GM23248 (cell line): ENCODE data around the gene ANTXRL.

ENCODE experiments used
- EZH2 ChIP-seq: fragments of 200-600 bp; sonication (generic); IDR thresholded peaks from 2 replicates; pipeline ENCODE4 v1.6.1; 2018; ENCODE audit warnings: antibody characterized with exemption, mild to moderate bottlenecking; ENCODE audit not compliant: insufficient read depth, poor library complexity, severe bottlenecking
- EZH2phosphoT487 ChIP-seq: fragments of 200-600 bp; sonication (generic); IDR thresholded peaks from 2 replicates; pipeline ENCODE4 v1.6.1; 2018; ENCODE audit warnings: antibody characterized with exemption, moderate library complexity, mild to moderate bottlenecking, low read depth; ENCODE audit not compliant: insufficient read depth

DNA sequence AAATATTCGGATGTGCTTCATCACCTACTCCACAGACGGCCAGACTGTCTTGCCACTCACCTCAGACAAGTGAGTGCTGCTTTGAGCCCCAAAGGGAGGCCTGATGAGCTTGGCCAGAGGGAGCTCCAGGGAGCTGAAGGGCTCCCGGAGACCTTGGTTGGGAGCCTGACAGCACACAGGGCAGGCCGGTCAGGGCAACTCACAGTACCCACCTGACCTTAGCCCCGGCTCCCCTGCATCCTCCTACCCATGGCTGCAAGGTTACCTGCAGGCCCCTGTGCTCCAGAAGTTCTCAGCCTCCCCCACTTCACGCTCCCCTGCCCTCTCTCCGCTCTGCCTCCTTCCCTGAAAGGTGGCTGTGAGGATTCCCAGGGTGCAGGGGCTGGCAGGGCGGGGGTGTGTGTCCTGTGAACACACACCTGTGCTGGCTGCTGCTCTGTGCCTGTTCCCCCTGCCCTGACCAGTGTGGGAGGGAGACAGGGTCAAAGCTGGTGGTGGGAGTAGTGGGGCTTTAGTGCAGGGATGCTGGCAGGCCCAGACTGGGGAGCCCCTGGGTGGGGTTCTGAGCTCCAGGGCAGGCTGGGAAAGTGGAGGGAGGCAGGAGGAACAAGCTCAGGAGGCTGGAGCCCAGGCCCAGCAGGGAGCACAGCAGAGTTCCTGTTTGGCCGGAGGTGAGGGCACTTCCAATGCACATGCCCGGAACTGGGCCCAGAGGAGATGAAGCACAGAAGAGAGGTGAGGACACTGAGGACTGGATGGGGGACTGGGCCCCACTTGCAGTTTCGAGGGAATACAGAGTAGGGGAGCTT lies 7.2 kb downstream of the ANTXRL start:
- TF ChIP-seq EZH2phosphoT487 (no peak), EZH2 (no peak)
